HG02798 (cell line): ENCODE results near the gene AMFR.

Experiments used
- ATAC-seq: cut with Tn5 transposase; IDR thresholded peaks from one replicate; pipeline ENCODE4 v1.9.1; 2021; ENCODE audit warnings: mild to moderate bottlenecking; ENCODE audit not compliant: unreplicated experiment, poor library complexity

Gene AMFR

DNA sequence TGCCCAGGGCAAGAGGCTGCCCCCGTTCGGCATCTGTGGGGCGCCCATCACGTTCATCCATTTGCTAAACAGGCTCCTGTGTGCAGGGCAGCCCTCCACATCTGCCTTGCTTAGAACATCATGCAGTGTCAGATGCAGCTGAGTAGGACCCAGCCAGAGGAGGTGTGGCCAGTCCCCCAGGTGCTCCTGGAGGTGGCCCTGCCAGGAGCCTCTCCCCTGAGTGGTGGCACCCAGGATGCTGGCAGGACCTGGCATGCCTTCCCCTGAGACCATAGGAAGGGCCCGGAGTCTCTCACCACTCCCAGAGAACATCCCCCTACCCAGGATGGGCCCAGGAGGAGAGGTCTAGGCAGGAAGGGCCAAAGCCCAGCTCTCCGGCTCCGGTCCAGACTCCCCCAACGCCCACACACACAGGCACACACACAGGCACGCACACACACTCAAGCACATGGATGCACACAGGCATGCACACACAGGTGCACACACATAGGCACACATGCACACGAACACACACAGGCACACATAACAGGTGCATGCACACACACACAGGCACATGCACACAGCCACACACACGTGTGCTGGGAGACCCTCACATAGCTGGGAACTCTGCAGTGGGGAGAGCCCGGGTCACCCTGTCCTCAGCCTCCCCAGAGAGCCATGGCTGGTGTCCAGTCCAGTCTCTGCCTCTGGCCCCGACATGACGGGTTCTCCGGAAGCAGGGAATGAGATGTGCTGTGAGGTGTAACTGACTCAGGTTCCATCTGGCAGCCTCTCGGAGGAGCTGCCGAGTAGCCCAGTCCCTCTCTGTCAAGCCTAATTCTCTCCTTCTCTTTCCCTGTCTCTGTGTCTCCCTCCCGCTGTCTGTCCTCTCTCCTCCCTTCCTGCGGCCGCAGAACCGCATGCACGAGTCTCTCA is 74.6 kb downstream of the AMFR start:
- ATAC-seq: no peak

DNA sequence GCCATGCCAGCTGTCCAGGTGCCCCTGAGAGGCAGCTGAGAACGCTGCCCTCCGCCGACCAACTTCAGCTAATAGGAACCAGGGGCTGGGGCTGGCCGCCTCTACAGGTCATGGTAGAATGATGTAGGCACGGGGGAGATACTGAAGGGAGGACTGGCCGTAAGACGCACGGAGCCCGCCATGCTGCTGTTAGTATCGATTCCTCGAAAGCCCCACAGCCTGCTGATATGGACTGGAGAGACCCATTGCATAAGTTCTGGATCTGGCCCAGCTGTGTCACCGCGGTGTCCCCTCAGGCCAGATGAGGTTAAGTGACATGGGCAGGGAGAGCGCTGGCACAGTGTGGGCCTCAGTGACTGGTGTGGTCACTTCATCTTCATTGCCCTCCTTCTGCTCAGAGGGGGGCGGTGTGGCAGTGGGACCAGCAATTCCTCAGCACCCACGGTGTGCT is 75.6 kb downstream of the AMFR start:
- ATAC-seq: no peak

DNA sequence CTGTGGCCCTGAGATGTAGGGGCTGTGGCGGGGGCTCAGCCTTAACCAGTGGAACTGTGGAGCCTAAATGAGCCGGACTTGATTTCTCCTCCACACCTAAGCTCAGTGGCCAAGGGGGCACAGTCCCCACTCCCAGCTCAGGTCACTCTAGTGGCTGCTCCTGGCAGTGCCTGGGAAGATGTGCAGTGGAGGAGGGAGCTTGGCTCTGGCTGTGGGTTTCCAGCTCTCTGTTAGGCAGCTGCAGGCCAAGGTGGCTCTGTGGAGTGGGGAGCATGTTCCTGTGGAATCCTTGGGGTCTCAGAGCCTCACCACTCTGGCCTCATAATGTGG is 76.3 kb downstream of the AMFR start:
- ATAC-seq: no peak

DNA sequence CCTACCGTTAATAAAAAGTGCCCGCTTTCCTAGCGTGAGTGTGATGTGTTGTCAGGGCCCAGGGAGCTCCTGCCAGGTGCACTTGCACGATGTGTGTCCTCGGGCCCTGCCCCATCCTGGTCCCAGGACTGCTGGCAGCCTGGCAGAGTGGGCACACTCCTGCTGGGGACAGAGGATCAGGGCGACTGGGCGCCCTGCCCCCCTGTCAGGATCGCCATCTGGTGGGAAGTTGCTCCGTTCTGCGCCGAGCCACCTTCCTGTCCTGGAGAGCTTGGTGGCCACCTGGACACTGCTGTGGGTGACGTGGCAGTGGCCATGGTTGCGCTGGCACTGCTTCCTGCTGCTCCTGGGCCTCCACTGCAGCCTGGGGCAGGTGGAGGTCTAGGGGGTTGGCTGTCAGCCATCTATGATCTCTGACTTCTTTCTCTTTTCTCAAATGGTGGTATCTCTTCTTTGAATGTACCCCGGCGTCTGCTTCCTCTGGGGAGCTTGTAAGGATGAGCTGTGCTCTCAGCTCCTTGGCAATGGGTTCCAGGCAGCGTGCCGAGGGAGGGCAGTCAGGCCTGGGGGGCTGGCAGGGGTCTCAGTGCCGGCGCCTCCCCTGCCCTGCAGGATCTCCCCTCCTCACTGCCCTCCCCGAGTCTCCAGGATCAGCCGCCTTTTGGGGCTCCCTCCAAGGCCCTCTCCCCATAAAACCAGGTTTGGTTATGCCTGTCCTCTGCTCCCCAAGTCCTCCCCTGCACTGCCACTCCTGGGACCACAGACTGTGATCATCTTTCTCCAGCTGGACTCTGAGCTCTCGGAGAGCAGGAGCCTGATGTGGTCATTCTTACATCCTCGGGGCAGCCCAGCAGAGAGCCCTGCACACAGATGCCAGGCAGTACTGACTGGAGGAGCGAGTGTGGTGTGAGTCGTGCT is 76.9 kb downstream of the AMFR start:
- ATAC-seq: no peak

DNA sequence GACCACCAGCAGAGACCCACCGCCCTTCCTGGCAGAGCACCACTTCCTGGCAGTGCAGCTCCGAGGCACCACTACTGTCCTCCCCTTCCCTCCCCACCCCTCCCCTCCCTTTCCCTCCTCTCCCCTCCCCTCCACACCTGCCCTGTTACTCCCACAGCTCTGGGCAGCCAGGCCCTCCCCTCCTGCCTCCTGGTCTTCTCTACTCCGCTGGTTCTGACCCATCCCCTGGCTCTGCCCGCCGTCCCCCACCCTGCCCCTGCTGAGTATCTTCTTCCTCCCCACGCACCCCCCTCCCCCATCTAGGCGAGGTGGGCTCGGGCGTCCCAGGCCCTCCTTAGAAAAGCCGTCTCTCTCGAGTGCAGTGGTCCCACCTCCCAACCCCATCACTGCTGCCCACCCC is 77.7 kb downstream of the AMFR start:
- no peak for ATAC-seq

DNA sequence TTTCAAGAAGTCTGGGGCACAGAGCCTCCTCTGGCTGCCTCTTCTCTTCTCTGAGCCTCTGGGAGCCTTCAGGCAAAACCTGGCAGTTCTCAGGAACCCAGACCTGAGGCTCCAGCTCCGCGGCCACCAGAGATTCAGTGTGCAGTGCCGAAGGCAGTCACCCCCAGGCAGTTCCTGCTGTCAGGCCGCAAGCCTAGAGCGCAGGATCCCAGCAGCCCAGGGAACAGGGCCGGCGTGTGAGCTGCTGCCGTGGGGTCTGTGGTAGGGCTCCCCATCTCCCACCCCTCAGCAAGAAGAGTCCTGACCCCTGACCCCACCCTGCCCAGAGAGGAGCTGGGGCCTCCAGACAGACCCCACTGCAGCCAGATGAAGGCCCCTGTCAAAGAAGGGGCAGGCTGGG is 78.2 kb downstream of the AMFR start:
- ATAC-seq: no peak

DNA sequence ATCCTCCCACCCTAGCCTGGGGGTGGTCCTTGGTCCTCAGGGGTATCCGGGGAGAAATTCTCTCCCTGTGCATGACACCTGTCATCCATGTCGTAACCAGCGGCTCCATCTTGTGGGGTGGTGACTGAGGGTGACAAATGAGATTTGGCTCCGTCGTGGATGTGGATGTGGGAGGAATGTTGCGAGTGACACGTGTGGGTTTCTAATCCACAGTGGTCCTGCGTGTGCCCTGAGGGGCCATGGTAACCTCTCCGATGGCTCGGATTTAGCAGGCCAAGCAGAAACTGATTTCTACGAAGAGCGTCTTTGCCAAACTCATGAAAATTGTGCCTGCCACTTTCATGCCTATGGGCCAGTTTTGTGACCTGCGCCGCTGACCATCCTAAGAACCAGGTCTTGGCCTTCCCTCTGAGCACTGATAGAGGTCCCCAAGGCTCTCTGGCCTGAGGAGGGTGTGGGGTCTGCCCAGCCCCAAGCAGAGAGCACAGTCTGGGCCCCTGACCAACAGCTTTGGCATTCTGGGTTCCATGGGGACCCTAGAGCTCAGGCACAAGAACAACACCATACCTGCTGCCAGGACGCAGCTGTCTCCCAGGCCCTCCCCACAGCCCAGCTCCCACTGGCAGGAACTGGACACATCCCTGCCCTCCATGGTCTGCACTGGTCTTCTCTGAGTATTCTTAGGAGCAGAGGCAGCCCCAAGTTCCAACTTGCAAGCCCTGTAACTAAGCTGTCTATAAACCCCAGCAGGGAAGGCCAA is 79.0 kb downstream of the AMFR start:
- ATAC-seq: no peak

DNA sequence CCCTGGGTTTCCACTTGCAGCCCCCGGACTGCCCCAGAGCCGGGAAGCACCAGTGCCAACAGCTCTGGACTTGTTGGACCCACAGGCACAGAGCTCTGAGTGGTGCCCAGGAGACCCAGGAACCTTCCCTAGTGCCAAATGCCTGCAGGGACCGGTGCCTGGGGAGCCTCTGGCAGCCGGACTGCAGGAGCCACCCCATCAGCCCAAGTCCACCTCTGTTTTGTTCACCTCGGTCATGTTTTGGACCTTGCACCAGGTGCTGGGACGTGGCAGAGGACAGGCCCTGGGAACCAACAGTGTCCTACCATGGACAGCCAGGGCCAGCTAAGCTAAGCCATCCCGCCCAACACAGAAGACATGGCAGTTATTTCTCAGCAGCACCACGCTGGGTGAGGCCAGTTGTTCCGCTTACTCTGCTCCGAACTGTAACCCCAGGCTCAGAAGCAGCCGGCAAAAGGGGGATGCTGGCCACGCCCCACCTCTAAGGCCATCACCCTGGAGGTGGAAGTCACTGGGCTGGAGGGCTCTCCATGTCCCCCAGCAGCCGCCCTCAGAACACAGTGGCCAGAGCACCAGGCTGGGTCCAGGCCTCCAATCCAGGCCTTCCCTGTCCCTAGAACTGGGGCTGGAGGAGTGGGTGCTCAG is 79.8 kb downstream of the AMFR start:
- no peak for ATAC-seq

DNA sequence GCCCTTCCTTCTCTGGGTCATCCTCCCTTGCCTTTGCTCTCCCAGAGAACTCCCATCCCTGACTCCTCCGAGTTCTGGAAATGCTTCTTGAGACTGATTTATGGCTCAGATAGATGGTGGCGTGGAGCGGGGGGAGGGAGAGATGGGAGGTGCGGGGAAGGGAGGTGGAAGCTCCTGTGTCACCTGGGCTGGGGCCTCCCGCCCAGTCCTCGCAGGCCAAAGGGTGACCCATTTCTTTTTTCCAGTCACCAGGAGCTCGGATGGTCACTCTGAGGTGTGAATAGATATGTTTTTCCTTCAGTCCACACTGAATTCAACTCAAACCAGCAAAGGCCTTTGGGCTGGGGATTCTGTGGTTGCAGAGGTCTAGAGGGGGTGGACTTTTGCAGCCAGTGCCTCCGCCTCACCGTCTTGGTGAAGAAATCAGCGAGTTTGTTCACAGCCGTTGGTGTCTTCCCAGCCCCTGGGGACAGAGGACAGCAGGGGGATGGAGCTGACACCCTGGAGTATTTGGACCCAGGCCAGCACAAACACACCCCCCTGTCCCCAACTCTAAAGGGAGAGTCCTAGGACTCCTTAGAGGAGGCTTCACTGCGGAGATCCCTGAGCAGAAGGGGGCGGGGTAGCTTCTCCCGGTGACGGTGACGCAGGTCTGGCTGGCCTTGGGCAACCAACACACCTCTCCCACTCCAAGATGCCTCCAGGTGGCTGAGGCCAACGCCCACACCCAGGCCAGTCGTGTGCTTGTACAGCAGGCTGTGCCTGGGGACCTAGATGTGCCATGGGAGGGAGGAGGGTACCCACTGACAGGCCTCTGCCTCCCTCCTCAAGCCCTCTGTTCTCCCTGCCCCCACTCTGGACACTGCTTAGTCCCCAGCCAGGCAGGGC is 80.6 kb downstream of the AMFR start:
- ATAC-seq: no peak

DNA sequence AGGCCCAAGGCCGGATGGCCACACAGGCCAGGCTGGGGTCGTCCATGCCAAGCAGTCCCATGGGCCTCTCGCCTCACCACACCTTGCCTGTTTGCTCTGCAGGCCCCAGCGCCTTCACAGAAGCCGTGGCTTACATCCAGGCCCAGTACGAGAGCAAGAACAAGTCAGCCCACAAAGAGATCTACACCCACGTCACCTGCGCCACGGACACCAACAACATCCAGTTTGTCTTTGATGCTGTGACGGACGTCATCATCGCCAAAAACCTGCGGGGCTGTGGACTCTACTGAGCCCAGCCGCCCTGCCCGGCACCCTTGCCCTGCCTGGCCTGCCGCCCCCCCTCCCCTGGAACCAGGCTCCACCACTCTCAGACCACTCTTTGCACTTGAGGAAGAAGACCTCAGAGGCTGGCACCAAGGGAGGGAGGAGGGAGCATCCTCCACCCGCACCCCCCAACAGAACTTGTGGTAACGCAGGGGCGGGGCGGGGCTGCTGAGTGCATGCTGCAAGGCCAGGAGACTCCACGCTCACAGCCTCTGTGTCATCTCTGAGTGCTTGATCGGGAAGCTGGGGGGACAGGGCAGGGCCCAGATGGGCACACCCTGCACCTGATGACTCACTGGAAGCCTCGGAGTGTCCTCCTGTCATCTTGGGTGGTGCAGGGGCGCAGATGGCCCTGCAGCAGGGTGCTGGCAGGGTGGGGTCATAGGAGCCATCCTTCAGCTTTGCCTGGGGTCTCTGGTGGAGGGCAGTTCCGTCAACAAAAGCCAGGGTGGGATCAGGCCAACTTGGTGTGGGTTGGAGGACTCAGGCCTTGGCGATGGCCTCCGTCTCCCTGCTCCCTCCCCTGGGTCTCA is 81.5 kb downstream of the AMFR start:
- ATAC-seq: no peak

DNA sequence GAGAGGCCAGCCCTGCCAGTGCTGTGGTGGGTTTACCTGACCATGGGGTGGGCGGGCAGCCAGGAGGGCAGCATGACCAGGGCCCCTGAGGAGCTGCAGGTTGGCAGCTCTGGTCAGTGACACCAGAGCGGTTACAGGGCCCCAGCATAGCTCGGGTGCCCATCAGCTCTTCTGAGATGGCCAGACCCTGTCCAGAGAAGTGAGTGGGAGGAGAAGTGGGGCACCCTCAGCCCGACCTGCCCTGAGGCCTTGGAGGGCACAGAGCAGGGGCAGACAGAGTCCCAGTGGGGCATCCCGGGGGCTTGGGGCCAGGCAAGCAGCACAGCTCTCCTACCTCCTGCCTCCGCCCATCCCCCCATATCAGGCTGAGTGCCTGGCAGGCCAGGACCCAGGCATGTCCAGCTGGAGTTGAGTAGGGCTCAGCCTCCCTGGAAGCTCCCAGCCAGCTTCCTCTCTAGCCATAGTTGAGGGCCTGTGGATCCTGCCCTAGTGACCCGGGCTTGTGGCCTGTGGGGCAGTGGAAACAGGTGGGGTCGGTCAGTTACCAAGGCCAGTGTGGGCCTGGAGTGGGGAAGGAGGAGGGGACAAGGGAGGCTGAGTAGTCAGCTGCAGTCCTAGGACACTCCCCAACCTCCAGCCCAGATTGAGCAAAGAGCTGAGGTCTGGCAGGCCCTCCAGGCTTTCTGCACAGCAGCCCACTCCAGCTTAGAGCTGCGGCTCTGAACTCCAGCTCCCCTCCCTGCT is 83.5 kb downstream of the AMFR start:
- no peak for ATAC-seq

DNA sequence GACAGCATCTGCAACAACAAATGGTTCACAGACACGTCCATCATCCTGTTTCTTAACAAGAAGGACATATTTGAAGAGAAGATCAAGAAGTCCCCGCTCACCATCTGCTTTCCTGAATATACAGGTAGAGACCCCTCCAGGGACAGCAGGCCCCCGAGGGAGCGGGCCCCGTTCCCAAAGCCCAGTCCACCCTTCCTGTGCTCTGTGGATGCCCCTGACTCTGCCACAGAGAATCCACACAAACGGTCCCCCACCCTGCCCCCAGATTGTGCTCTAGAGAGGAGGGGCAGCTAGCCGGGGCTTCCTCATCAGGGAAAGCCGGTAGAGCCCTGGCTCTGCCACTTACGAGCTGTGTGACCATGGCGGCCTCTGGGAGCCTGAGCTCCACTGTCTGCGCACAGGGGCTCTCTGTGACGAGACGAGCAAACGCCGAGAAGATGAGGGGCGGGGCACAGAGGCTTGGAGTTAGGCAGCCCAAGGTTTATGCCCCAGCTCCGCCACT is 84.4 kb downstream of the AMFR start:
- no peak for ATAC-seq

DNA sequence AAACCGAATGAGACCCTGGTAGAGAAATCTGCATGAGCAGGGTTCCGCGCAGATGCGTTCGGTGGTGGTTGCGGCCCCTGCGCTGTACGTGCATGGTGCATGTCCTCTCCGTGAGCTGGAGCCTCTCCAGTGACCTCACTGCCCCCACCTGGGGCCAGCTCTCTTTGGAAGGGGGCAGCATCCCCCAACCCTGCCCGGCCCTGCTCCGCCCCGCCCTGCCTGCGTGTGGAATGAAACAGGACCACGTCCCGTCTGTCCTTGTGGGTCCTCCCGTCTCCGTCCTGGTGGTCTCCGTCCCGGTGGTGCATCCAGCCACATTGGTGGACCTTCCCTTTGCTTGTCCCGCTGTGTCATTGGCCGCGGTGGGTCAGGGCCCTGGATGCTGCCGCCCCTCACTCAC is 84.9 kb downstream of the AMFR start:
- no peak for ATAC-seq

DNA sequence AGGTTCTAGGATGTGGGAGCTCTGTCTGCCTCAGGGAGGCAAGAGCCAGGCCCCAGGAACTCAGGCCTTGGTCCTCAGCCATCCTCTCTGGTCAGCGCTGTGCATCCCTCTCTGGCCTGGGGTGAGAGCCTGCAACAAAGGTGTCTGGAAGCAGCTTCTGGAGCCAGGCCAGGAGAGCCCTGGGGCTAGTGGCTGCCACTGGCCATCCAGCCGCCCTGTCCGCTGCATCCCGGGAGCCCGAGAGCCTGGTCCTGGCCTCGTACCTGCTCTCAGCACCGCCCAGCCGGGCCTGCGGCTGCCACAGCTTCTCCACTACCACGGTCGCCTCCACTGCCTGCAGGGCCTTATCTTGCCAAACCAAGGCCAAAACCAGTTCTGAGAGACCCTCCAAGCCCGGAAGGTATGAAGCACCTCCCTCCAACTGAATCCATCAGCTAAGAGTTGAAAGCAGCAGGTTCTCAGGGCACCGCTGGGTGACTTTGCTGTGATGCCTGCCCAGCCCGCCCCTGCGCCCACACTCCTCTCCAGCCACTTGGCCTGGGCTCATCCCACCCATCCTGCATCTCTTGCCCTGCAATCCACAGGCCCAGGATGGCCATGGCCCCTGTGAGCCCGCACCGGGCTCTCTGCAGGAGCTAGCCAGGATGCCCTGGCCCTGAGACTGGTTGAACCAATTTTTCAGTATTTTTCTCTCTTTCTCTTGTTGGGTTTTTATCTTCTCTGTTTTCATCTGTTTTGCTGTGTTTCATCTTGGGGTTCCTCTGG is 85.7 kb downstream of the AMFR start:
- ATAC-seq: no peak

DNA sequence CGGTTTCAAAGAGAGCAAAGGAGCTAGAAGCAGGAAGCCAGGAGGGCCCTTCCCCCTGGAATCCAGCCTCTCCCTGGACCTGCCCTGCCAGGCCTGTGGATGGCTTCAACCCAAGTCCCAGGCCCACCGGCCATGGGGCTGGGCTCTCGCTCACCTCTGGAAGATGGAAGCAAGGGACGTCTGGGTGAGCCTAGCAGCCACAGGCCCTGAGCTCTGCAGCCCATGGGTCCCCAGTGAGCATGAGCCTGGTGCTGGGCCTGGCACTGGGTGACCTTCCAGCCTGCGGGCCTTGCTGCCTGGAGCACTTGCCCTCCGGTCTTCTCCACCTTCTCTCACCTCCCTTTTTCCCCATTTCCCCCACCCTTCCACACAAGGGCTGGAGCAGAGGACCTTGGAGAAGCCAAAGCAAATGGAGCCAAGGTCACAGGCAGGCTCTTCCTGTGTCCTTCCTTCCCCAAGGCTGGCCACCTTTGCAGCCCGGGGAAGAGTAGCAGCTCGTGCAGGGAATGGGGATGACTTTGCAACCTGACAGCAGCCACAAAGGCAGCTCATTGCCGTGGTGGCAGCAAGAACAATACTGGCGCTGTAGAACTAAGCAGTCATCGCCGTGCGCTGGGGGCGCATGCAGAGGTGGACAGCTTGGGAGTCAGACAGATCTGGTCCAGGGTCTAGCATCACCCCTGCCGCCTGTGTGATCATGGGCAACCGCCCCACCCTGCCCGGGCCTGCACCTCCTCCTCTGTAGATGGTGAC is 86.6 kb downstream of the AMFR start:
- no peak for ATAC-seq

DNA sequence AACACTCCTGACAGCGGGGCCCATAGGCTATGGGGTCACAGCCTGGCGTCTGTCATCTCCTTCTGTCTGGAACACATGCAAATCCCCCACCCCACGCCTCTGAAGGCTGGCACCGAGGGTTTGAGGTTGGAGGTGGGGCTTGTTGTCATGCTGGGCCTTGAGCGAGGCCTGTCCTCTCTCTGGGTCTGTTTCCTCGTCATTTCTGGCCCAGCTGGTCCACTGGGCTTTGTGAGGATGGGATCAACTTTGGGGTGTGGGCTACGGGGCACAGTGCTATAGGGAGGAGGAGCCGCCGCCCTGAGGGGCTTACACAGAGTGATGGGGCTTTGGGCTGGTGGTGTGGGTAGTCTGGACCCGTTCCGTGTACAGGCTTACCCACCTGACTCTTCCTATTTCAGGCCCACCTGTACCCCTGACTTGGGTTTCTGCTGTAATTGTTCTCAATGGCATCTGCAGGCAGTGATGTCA is 87.5 kb downstream of the AMFR start:
- ATAC-seq: no peak
